HEK293 (cell line): Measurements from ENCODE around the gene IMMP2L.

ENCODE experiments used
- CTCF ChIA-PET: fragments of 350-600 bp; formaldehyde crosslinking; extraction: SDS; loops from one replicate; lab custom pipeline; 2021; ENCODE audit warnings: antibody characterized with exemption; lab: Yijun Ruan, JAX
- POLR2A ChIA-PET: fragments of 300-600 bp; formaldehyde crosslinking; extraction: SDS; loops from one replicate; lab custom pipeline; 2020; ENCODE audit warnings: antibody characterized with exemption, inconsistent platforms; lab: Yijun Ruan, JAX
- H3K27ac ChIP-seq: fragments of 200-500 bp; sonication (Bioruptor generic); 2 replicates; pipeline ENCODE4 v1.5.1; 2014; ENCODE audit warnings: low read depth, low read length, control low read depth, inconsistent platforms; ENCODE audit errors: extremely low read depth
- H3K36me3 ChIP-seq, 2 experiments: fragments of 200-500 bp in 1 of 2; sonication (Bioruptor generic) in 1 of 2; 1 replicate in 1 of 2; 2 replicates in 1 of 2; pipeline ENCODE4 v1.5.1; 2014 to 2017; ENCODE audit warnings: inconsistent platforms in 2 of 2, low read length in 2 of 2; ENCODE audit not compliant: control insufficient read depth in 2 of 2, insufficient read depth in 1 of 2
- H3K4me1 ChIP-seq: fragments of 200-500 bp; sonication (Bioruptor generic); 2 replicates; pipeline ENCODE4 v1.5.1; 2014; ENCODE audit warnings: mild to moderate bottlenecking, low read length, inconsistent platforms; ENCODE audit not compliant: control insufficient read depth, insufficient read depth
- H3K4me3 ChIP-seq: 2 replicates; pipeline ENCODE4 v1.5.1; 2011; ENCODE audit warnings: low read depth, mild to moderate bottlenecking, control low read depth, low read length, moderate library complexity
- H3K9me3 ChIP-seq: fragments of 200-500 bp; sonication (Bioruptor generic); 2 replicates; pipeline ENCODE4 v1.5.1; 2014; ENCODE audit warnings: low read depth, low read length, inconsistent platforms; ENCODE audit not compliant: control insufficient read depth, insufficient read depth
- GLIS1 ChIP-seq: fragments of 450-650 bp; formaldehyde crosslinking; IDR thresholded peaks from 2 replicates; pipeline ENCODE4 v1.5.1; 2016; ENCODE audit warnings: missing biosample characterization, missing genetic modification characterization
- KLF10 ChIP-seq: fragments of 450-650 bp; IDR thresholded peaks from 2 replicates; pipeline ENCODE4 v1.5.1; 2018; ENCODE audit warnings: missing biosample characterization, mild to moderate bottlenecking, missing genetic modification characterization
- SCRT1 ChIP-seq: fragments of 450-650 bp; formaldehyde crosslinking; IDR thresholded peaks from 2 replicates; pipeline ENCODE4 v1.5.1; 2016; ENCODE audit warnings: missing biosample characterization, missing genetic modification characterization, borderline replicate concordance
- ZBTB8A ChIP-seq: fragments of 450-650 bp; formaldehyde crosslinking; IDR thresholded peaks from 2 replicates; pipeline ENCODE4 v1.5.1; 2016; ENCODE audit warnings: missing biosample characterization, missing genetic modification characterization
- ZNF121 ChIP-seq: fragments of 450-650 bp; formaldehyde crosslinking; IDR thresholded peaks from 2 replicates; pipeline ENCODE4 v1.5.1; 2016; ENCODE audit warnings: missing biosample characterization, missing genetic modification characterization
- ZNF132 ChIP-seq: fragments of 450-650 bp; formaldehyde crosslinking; IDR thresholded peaks from 2 replicates; pipeline ENCODE4 v1.5.1; 2017; ENCODE audit warnings: missing biosample characterization, missing genetic modification characterization, borderline replicate concordance
- ZNF19 ChIP-seq: fragments of 450-650 bp; formaldehyde crosslinking; IDR thresholded peaks from 2 replicates; pipeline ENCODE4; 2016; ENCODE audit warnings: missing biosample characterization, missing genetic modification characterization, low read depth
- ZNF239 ChIP-seq: fragments of 450-650 bp; formaldehyde crosslinking; IDR thresholded peaks from 2 replicates; pipeline ENCODE4 v1.5.1; 2016; ENCODE audit warnings: missing biosample characterization, missing genetic modification characterization
- ZNF24 ChIP-seq: fragments of 450-650 bp; formaldehyde crosslinking; IDR thresholded peaks from 2 replicates; pipeline ENCODE4 v1.5.1; 2016; ENCODE audit warnings: missing biosample characterization, missing genetic modification characterization
- ZNF274 ChIP-seq, 2 experiments: fragments of 200-500 bp in 1 of 2; fragments of 450-650 bp in 1 of 2; sonication (Bioruptor generic) in 1 of 2; formaldehyde crosslinking in 1 of 2; IDR thresholded peaks; 2 replicates each; pipeline versions ENCODE4 v1.5.1 to v1.6.1; 2014 to 2016; ENCODE audit warnings: borderline replicate concordance in 1 of 2, inconsistent platforms in 1 of 2, low read length in 1 of 2, missing biosample characterization in 1 of 2, missing genetic modification characterization in 1 of 2
- ZNF362 ChIP-seq: fragments of 450-650 bp; formaldehyde crosslinking; IDR thresholded peaks from 2 replicates; pipeline ENCODE4 v1.5.1; 2016; ENCODE audit warnings: missing biosample characterization, missing genetic modification characterization
- ZNF510 ChIP-seq: fragments of 450-650 bp; formaldehyde crosslinking; IDR thresholded peaks from 2 replicates; pipeline ENCODE4 v1.5.1; 2018; ENCODE audit warnings: mild to moderate bottlenecking, missing genetic modification characterization, missing biosample characterization; ENCODE audit not compliant: insufficient replicate concordance
- ZNF677 ChIP-seq: fragments of 450-650 bp; IDR thresholded peaks from 2 replicates; pipeline ENCODE4 v1.5.0; 2018; ENCODE audit warnings: missing biosample characterization, mild to moderate bottlenecking, missing genetic modification characterization, moderate library complexity
- ZNF776 ChIP-seq: fragments of 450-650 bp; formaldehyde crosslinking; IDR thresholded peaks from 2 replicates; pipeline ENCODE4 v1.5.0; 2017; ENCODE audit warnings: missing biosample characterization, missing genetic modification characterization, borderline replicate concordance
- TF ChIP-seq, protein P1 (sequence below): fragments of 450-650 bp; formaldehyde crosslinking; IDR thresholded peaks from 2 replicates; pipeline ENCODE4 v1.5.1; 2016; ENCODE audit warnings: missing biosample characterization, missing genetic modification characterization
- TF ChIP-seq, protein P2 (sequence below): fragments of 450-650 bp; formaldehyde crosslinking; IDR thresholded peaks from 2 replicates; pipeline ENCODE4 v1.5.1; 2016; ENCODE audit warnings: missing biosample characterization, missing genetic modification characterization, low read depth
- TF ChIP-seq, protein P3 (sequence below): fragments of 450-650 bp; formaldehyde crosslinking; IDR thresholded peaks from 2 replicates; pipeline ENCODE4 v1.5.1; 2016; ENCODE audit warnings: missing biosample characterization, missing genetic modification characterization, borderline replicate concordance

The IMMP2L gene

DNA sequence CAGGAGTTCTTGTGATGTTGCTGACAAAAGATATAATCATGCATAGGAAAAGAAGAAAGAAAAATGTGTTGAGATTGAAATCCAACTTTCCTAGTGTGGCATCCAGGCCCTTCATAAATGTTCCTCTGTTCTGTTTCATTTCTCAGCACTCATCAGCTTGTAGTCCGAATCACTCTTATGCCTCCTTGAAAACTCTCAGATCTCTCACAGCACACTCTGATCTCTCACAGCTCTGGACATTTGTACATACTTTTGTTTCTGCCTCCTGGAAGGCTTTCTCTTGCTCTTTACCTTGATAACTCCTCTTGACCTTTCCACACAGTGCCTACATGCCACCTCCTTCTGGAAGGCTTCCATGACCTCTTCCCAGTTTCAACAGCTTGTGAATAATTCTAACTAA, 880.4 kb downstream of the IMMP2L start:
- no peaks in the 10 kb centered on the region for H3K36me3 ChIP-seq
- H3K4me1 ChIP-seq: no peaks in the 10 kb centered on the region
- POLR2A ChIA-PET: no interaction called here
- H3K27ac ChIP-seq: no peak overlapping the region
- TF ChIP-seq GLIS1 (tag by site-specific recombination) (no peak), ZNF677 (tag by site-specific recombination) (no peak), ZNF274 (IDR thresholded peaks at IDR 0.05; ENCODE audit: low read length) (no peak), ZNF274 (tag by site-specific recombination; IDR thresholded peaks at IDR 0.05; ENCODE audit: borderline replicate concordance) (no peak), ZNF510 (tag by site-specific recombination) (no peak), ZNF121 (no peak), ZNF19 (tag by site-specific recombination) (no peak), KLF10 (tag by site-specific recombination) (no peak), ZBTB8A (no peak), ZNF239 (tag by site-specific recombination) (no peak), ZNF362 (tag by site-specific recombination) (no peak), ZNF24 (tag by site-specific recombination) (no peak), SCRT1 (no peak), ZNF132 (tag by site-specific recombination) (no peak), ZNF776 (no peak)
- TF ChIP-seq, protein P1, sequence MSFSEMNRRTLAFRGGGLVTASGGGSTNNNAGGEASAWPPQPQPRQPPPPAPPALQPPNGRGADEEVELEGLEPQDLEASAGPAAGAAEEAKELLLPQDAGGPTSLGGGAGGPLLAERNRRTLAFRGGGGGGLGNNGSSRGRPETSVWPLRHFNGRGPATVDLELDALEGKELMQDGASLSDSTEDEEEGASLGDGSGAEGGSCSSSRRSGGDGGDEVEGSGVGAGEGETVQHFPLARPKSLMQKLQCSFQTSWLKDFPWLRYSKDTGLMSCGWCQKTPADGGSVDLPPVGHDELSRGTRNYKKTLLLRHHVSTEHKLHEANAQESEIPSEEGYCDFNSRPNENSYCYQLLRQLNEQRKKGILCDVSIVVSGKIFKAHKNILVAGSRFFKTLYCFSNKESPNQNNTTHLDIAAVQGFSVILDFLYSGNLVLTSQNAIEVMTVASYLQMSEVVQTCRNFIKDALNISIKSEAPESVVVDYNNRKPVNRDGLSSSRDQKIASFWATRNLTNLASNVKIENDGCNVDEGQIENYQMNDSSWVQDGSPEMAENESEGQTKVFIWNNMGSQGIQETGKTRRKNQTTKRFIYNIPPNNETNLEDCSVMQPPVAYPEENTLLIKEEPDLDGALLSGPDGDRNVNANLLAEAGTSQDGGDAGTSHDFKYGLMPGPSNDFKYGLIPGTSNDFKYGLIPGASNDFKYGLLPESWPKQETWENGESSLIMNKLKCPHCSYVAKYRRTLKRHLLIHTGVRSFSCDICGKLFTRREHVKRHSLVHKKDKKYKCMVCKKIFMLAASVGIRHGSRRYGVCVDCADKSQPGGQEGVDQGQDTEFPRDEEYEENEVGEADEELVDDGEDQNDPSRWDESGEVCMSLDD (tag by site-specific recombination): no peak
- TF ChIP-seq, protein P2, sequence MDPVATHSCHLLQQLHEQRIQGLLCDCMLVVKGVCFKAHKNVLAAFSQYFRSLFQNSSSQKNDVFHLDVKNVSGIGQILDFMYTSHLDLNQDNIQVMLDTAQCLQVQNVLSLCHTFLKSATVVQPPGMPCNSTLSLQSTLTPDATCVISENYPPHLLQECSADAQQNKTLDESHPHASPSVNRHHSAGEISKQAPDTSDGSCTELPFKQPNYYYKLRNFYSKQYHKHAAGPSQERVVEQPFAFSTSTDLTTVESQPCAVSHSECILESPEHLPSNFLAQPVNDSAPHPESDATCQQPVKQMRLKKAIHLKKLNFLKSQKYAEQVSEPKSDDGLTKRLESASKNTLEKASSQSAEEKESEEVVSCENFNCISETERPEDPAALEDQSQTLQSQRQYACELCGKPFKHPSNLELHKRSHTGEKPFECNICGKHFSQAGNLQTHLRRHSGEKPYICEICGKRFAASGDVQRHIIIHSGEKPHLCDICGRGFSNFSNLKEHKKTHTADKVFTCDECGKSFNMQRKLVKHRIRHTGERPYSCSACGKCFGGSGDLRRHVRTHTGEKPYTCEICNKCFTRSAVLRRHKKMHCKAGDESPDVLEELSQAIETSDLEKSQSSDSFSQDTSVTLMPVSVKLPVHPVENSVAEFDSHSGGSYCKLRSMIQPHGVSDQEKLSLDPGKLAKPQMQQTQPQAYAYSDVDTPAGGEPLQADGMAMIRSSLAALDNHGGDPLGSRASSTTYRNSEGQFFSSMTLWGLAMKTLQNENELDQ (tag by site-specific recombination): no peak
- no peak overlapping the region for H3K4me3 ChIP-seq
- H3K9me3 ChIP-seq: no peaks in the 10 kb centered on the region
- CTCF ChIA-PET: no interaction called here

- no peak overlapping the region for H3K4me3 ChIP-seq
- ChIA-PET POLR2A (no interaction called here), CTCF (no interaction called here)
- H3K36me3 ChIP-seq: no peaks in the 10 kb centered on the region
- H3K27ac ChIP-seq: no peak overlapping the region
- H3K9me3 ChIP-seq: no peaks in the 10 kb centered on the region
- TF ChIP-seq, protein P3, sequence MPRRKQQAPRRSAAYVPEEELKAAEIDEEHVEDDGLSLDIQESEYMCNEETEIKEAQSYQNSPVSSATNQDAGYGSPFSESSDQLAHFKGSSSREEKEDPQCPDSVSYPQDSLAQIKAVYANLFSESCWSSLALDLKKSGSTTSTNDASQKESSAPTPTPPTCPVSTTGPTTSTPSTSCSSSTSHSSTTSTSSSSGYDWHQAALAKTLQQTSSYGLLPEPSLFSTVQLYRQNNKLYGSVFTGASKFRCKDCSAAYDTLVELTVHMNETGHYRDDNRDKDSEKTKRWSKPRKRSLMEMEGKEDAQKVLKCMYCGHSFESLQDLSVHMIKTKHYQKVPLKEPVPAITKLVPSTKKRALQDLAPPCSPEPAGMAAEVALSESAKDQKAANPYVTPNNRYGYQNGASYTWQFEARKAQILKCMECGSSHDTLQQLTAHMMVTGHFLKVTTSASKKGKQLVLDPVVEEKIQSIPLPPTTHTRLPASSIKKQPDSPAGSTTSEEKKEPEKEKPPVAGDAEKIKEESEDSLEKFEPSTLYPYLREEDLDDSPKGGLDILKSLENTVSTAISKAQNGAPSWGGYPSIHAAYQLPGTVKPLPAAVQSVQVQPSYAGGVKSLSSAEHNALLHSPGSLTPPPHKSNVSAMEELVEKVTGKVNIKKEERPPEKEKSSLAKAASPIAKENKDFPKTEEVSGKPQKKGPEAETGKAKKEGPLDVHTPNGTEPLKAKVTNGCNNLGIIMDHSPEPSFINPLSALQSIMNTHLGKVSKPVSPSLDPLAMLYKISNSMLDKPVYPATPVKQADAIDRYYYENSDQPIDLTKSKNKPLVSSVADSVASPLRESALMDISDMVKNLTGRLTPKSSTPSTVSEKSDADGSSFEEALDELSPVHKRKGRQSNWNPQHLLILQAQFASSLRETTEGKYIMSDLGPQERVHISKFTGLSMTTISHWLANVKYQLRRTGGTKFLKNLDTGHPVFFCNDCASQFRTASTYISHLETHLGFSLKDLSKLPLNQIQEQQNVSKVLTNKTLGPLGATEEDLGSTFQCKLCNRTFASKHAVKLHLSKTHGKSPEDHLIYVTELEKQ (tag by site-specific recombination): no peak
- TF ChIP-seq ZNF24 (tag by site-specific recombination): no peak
- no peaks in the 10 kb centered on the region for H3K4me1 ChIP-seq
Observed at GRCh38 chr7:110677405-110677804, 884.9 kb downstream of the IMMP2L start.
